Astrocyte (in vitro differentiated cells and primary cell): ENCODE data around the gene XXYLT1. TPM values are rescaled to one million over a fixed set of nuclear protein-coding genes. Genes with fewer than 3 reads are reported as not detected.

Source experiments
- DNase-seq: peaks from one replicate; pipeline ENCODE4 v3.0.0-alpha.2; 2010; ENCODE audit warnings: low read depth
- FAIRE-seq: peaks from 2 replicates; lab custom pipeline; 2011; peaks lifted over from hg19 to GRCh38; lab: Jason Lieb, UNC
- H2AFZ ChIP-seq: 2 replicates; pipeline ENCODE4 v1.6.0; 2012; ENCODE audit warnings: low read depth, low read length, inconsistent platforms
- H3K27ac ChIP-seq: 2 replicates; pipeline ENCODE4 v1.5.1; 2011; ENCODE audit warnings: low read depth, low read length, inconsistent platforms
- H3K27me3 ChIP-seq: 2 replicates; pipeline ENCODE4 v1.6.0; 2011; ENCODE audit warnings: low read length, inconsistent platforms; ENCODE audit not compliant: insufficient read depth
- H3K36me3 ChIP-seq: 2 replicates; pipeline ENCODE4 v1.5.1; 2011; ENCODE audit warnings: low read length, inconsistent platforms; ENCODE audit not compliant: insufficient read depth
- H3K4me1 ChIP-seq: 2 replicates; pipeline ENCODE4 v1.5.1; 2011; ENCODE audit warnings: low read length, inconsistent platforms; ENCODE audit not compliant: insufficient read depth
- H3K4me2 ChIP-seq: 2 replicates; pipeline ENCODE4 v1.6.0; 2012; ENCODE audit warnings: low read length, inconsistent platforms
- H3K4me3 ChIP-seq: 2 replicates; pipeline ENCODE4 v1.5.1; 2011; ENCODE audit warnings: low read depth, mild to moderate bottlenecking, low read length, inconsistent platforms; ENCODE audit not compliant: insufficient read depth
- H3K79me2 ChIP-seq: 2 replicates; pipeline ENCODE4 v1.6.0; 2012; ENCODE audit warnings: mild to moderate bottlenecking, low read length, inconsistent platforms; ENCODE audit not compliant: insufficient read depth
- H3K9ac ChIP-seq: 2 replicates; pipeline ENCODE4 v1.6.0; 2012; ENCODE audit warnings: mild to moderate bottlenecking, low read length, inconsistent platforms
- H3K9me3 ChIP-seq: 2 replicates; pipeline ENCODE4 v1.5.1; 2012; ENCODE audit warnings: low read depth, mild to moderate bottlenecking, low read length, inconsistent platforms; ENCODE audit not compliant: insufficient read depth
- H4K20me1 ChIP-seq: 2 replicates; pipeline ENCODE4 v1.6.0; 2012; ENCODE audit warnings: low read length, inconsistent platforms; ENCODE audit not compliant: insufficient read depth
- H3K27ac Mint-ChIP-seq: one replicate; pipeline ENCODE4 v1.8.0; 2021; ENCODE audit warnings: mild to moderate bottlenecking, mixed read lengths; ENCODE audit not compliant: unreplicated experiment
- H3K27me3 Mint-ChIP-seq: one replicate; pipeline ENCODE4 v1.8.0; 2021; ENCODE audit warnings: low read depth, mixed read lengths; ENCODE audit not compliant: unreplicated experiment
- H3K36me3 Mint-ChIP-seq: one replicate; pipeline ENCODE4 v1.8.0; 2021; ENCODE audit warnings: low read depth, mixed read lengths; ENCODE audit not compliant: unreplicated experiment
- H3K4me1 Mint-ChIP-seq: one replicate; pipeline ENCODE4 v1.8.0; 2021; ENCODE audit warnings: low read depth, mixed read lengths; ENCODE audit not compliant: unreplicated experiment
- H3K4me3 Mint-ChIP-seq: one replicate; pipeline ENCODE4 v1.8.0; 2021; ENCODE audit warnings: mild to moderate bottlenecking, moderate library complexity, mixed read lengths; ENCODE audit not compliant: unreplicated experiment
- H3K9me3 Mint-ChIP-seq: one replicate; pipeline ENCODE4 v1.8.0; 2021; ENCODE audit warnings: mild to moderate bottlenecking, mixed read lengths; ENCODE audit not compliant: unreplicated experiment
- CTCF ChIP-seq: IDR thresholded peaks from 2 replicates; pipeline ENCODE4 v1.5.1; 2011; ENCODE audit warnings: low read depth, mild to moderate bottlenecking, inconsistent platforms, low read length, moderate library complexity; ENCODE audit not compliant: insufficient read depth
- EZH2 ChIP-seq: IDR thresholded peaks from 2 replicates; pipeline ENCODE4 v1.6.1; 2012; ENCODE audit warnings: mild to moderate bottlenecking, low read length, inconsistent platforms; ENCODE audit not compliant: insufficient read depth
- total RNA-seq: library from RNA; stranded (reverse); gene quantifications from 2 replicates; pipeline ENCODE4 v1.2.1, GENCODE V29; 2021

Gene XXYLT1
- total RNA-seq, 1 donor from 2014 or later: 26.2 TPM

- Histone ChIP-seq H3K4me2 (no peak overlapping the region), H3K27me3 (no peaks in the 10 kb centered on the region), H3K4me3 (no peak overlapping the region), H2AFZ (no peak overlapping the region), H3K9me3 (no peaks in the 10 kb centered on the region), H3K36me3 (no peaks in the 10 kb centered on the region), H4K20me1 (no peaks in the 10 kb centered on the region), H3K9ac (no peak overlapping the region), H3K79me2 (peaks cover 10% of the 10 kb centered on the region), H3K4me1 (no peaks in the 10 kb centered on the region), H3K27ac (no peak overlapping the region)
- no peaks in the 10 kb centered on the region for H3K9me3 Mint-ChIP-seq
- TF ChIP-seq EZH2 (no peak), CTCF (no peak)
- no peak overlapping the region for H3K4me3 Mint-ChIP-seq
- no peak overlapping the region for H3K27ac Mint-ChIP-seq
- no peak for FAIRE-seq
- peaks cover 4% of the 10 kb centered on the region for H3K4me1 Mint-ChIP-seq
- H3K36me3 Mint-ChIP-seq: peaks cover 11% of the 10 kb centered on the region
- no peaks in the 10 kb centered on the region for H3K27me3 Mint-ChIP-seq
- no peak for DNase-seq
These were observed 45.9 kb downstream of the XXYLT1 start for GRCh38 chr3:195224980-195225580.

- H4K20me1 ChIP-seq: no peaks in the 10 kb centered on the region
- no peak overlapping the region for H2AFZ ChIP-seq
- no peak overlapping the region for H3K27ac ChIP-seq
- H3K4me1 Mint-ChIP-seq: peaks cover 5% of the 10 kb centered on the region
- H3K4me3 ChIP-seq: no peak overlapping the region
- H3K27me3 Mint-ChIP-seq: no peaks in the 10 kb centered on the region
- no peak overlapping the region for H3K4me2 ChIP-seq
- no peaks in the 10 kb centered on the region for H3K36me3 ChIP-seq
- H3K4me1 ChIP-seq: no peaks in the 10 kb centered on the region
- no peaks in the 10 kb centered on the region for H3K27me3 ChIP-seq
- H3K9me3 Mint-ChIP-seq: no peaks in the 10 kb centered on the region
- H3K79me2 ChIP-seq: peaks cover 10% of the 10 kb centered on the region
- H3K27ac Mint-ChIP-seq: no peak overlapping the region
- H3K9ac ChIP-seq: no peak overlapping the region
- peak; percentile 3 for TF ChIP-seq CTCF
- TF ChIP-seq EZH2: no peak
- H3K36me3 Mint-ChIP-seq: peaks cover 13% of the 10 kb centered on the region
- FAIRE-seq (no peak), DNase-seq (no peak)
- H3K4me3 Mint-ChIP-seq: no peak overlapping the region
- H3K9me3 ChIP-seq: no peaks in the 10 kb centered on the region
These were observed 46.6 kb downstream of the XXYLT1 start for GRCh38 chr3:195224156-195224979.
